GM23338 (cell line): ENCODE data around the gene ORAI2.
"Not testable (repeated sequence)": the region's sequence is repeated elsewhere in the genome, so short reads cannot be mapped to it uniquely, and the experiment has no call there.

Experiments
- CREB1 ChIP-seq: fragments of 250-450 bp; sonication (Bioruptor Pico); IDR thresholded peaks from 2 replicates; pipeline ENCODE4 v1.5.0; 2020; ENCODE audit warnings: low read depth, mild to moderate bottlenecking, moderate library complexity
- CTCF ChIP-seq, 2 experiments: fragments of 200-600 bp in 1 of 2; sonication (generic) in 1 of 2; conservative IDR thresholded peaks; 2 replicates each; pipeline versions ENCODE4 v1.5.1 to v1.6.1; 2016 to 2017; ENCODE audit warnings: antibody characterized with exemption in 2 of 2, low read depth in 2 of 2, mild to moderate bottlenecking in 2 of 2, moderate library complexity in 1 of 2
- ETS1 ChIP-seq: IDR thresholded peaks from 2 replicates; pipeline ENCODE4 v1.6.1; 2016; ENCODE audit warnings: antibody characterized with exemption
- EZH2 ChIP-seq: fragments of 200-600 bp; sonication (generic); IDR thresholded peaks from one replicate; pipeline ENCODE4 v1.8.0; 2017; ENCODE audit warnings: antibody characterized with exemption, mild to moderate bottlenecking, low read depth; ENCODE audit not compliant: unreplicated experiment
- EZH2phosphoT487 ChIP-seq: fragments of 200-600 bp; sonication (generic); IDR thresholded peaks from one replicate; pipeline ENCODE4 v1.8.1; 2018; ENCODE audit warnings: antibody characterized with exemption; ENCODE audit not compliant: unreplicated experiment
- JUNB ChIP-seq: IDR thresholded peaks from one replicate; pipeline ENCODE4 v1.6.1; 2016; ENCODE audit warnings: antibody characterized with exemption; ENCODE audit not compliant: unreplicated experiment
- NANOG ChIP-seq: IDR thresholded peaks from 2 replicates; pipeline ENCODE4 v1.6.1; 2016; ENCODE audit warnings: antibody characterized with exemption, borderline replicate concordance
- POLR2AphosphoS5 ChIP-seq: IDR thresholded peaks from 2 replicates; pipeline ENCODE4 v1.6.1; 2016; ENCODE audit warnings: antibody characterized with exemption, low read depth
- STAT1 ChIP-seq: IDR thresholded peaks from one replicate; pipeline ENCODE4 v1.6.1; 2016; ENCODE audit warnings: antibody characterized with exemption; ENCODE audit not compliant: unreplicated experiment
- ZNF114 ChIP-seq: fragments of 250-450 bp; sonication (Bioruptor Pico); IDR thresholded peaks from 2 replicates; pipeline ENCODE4 v1.5.0; 2020; ENCODE audit warnings: mild to moderate bottlenecking, moderate library complexity
- ZNF331 ChIP-seq: fragments of 250-450 bp; sonication (Bioruptor Pico); IDR thresholded peaks from 2 replicates; pipeline ENCODE4 v1.5.0; 2020; ENCODE audit warnings: low read depth, mild to moderate bottlenecking, moderate library complexity
- TF ChIP-seq, protein P1 (sequence below): IDR thresholded peaks from one replicate; pipeline ENCODE4 v1.6.1; 2018; ENCODE audit warnings: antibody characterized with exemption; ENCODE audit not compliant: unreplicated experiment

- TF ChIP-seq CTCF (conservative IDR thresholded peaks at IDR 0.05; ENCODE audit: low read depth in 2 of 2); ZNF331 (CRISPR knock-in tag); EZH2phosphoT487; EZH2; POLR2AphosphoS5; JUNB; CREB1 (CRISPR knock-in tag); NANOG; ETS1; ZNF114; STAT1: not testable (repeated sequence)
- TF ChIP-seq, protein P1, sequence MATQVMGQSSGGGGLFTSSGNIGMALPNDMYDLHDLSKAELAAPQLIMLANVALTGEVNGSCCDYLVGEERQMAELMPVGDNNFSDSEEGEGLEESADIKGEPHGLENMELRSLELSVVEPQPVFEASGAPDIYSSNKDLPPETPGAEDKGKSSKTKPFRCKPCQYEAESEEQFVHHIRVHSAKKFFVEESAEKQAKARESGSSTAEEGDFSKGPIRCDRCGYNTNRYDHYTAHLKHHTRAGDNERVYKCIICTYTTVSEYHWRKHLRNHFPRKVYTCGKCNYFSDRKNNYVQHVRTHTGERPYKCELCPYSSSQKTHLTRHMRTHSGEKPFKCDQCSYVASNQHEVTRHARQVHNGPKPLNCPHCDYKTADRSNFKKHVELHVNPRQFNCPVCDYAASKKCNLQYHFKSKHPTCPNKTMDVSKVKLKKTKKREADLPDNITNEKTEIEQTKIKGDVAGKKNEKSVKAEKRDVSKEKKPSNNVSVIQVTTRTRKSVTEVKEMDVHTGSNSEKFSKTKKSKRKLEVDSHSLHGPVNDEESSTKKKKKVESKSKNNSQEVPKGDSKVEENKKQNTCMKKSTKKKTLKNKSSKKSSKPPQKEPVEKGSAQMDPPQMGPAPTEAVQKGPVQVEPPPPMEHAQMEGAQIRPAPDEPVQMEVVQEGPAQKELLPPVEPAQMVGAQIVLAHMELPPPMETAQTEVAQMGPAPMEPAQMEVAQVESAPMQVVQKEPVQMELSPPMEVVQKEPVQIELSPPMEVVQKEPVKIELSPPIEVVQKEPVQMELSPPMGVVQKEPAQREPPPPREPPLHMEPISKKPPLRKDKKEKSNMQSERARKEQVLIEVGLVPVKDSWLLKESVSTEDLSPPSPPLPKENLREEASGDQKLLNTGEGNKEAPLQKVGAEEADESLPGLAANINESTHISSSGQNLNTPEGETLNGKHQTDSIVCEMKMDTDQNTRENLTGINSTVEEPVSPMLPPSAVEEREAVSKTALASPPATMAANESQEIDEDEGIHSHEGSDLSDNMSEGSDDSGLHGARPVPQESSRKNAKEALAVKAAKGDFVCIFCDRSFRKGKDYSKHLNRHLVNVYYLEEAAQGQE: not testable (repeated sequence)
Observed at GRCh38 chr7:102505298-102506185, 72.2 kb downstream of the ORAI2 start.
